ENCODE results near the gene CFAP46. TPM values are rescaled to one million over a fixed set of nuclear protein-coding genes. Genes with fewer than 3 reads are reported as not detected.

CFAP46 gene
- total RNA-seq, 1 donor from 2014 or later = 1.6 TPM

DNA sequence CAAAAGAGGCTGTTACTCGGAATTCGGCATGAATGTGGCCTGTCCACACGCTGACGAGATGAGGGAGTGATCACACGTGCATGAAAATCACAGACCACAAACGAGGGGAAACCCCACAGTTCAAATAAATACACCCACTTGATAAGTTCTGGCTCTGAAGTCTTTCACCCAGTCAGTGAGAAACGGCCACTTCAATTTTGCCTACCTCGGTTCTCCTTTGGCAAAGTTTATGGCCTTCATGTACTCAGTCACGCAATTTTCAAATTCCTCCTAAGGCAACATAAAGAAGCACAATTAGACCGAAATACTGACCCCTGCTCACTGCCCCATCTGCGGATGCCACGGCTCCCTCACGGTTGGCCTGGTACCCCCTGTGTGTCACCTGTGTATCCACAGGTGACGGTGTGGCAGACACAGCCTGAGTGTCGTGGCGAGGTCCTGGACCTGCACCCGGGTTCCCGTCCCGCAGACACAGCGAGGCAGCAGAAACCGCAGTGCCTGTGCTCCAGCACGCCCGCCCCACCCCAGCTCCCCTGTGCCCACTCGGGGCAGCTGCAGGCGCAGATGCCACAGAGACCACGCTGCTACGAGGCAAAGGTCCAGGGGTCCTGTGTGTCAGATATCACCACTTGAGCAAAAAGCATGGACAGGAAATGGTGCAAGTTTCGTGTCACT, 1.4 kb downstream of the CFAP46 start:
- peaks cover 7% of the 10 kb centered on the region for H3K27me3 Mint-ChIP-seq (ENCODE audit: insufficient read depth, low read depth)
- peak overlapping the region; percentile 87 for H3K4me3 Mint-ChIP-seq
- Histone ChIP-seq H3K4me1 (peaks cover 3% of the 10 kb centered on the region), H3K27me3 (peaks cover 34% of the 10 kb centered on the region), H4K20me1 (ENCODE audit: low read depth) (no peaks in the 10 kb centered on the region), H3K4me2 (no peak overlapping the region), H2AFZ (replicated peaks) (no peak overlapping the region), H3K36me3 (no peaks in the 10 kb centered on the region), H3K4me3 (no peak overlapping the region), H3K79me2 (ENCODE audit: low read depth) (no peaks in the 10 kb centered on the region), H3F3A (ENCODE audit: low read depth) (no peaks in the 10 kb centered on the region), H3K27ac (no peak overlapping the region), H3K9me3 (ENCODE audit: low read depth) (no peaks in the 10 kb centered on the region), H3K9ac (no peak overlapping the region)
- H3K4me1 Mint-ChIP-seq = peaks cover 9% of the 10 kb centered on the region
- H3K36me3 Mint-ChIP-seq = no peaks in the 10 kb centered on the region
- TF ChIP-seq EZH2phosphoT487 (IDR thresholded peaks at IDR 0.05) = no peak
- DNase-seq (ENCODE audit: low spot score) = no peak
- no peak overlapping the region for H3K27ac Mint-ChIP-seq
- H3K9me3 Mint-ChIP-seq = no peaks in the 10 kb centered on the region

GRCh38 chr10:132939957-132940790, 2.2 kb downstream of the CFAP46 start:
- H3K4me1 ChIP-seq = peaks cover 3% of the 10 kb centered on the region
- H3K4me3 ChIP-seq = no peak overlapping the region
- H3K27me3 Mint-ChIP-seq (ENCODE audit: insufficient read depth, low read depth) = peaks cover 7% of the 10 kb centered on the region
- H3K4me1 Mint-ChIP-seq = peaks cover 6% of the 10 kb centered on the region
- no peak overlapping the region for H3K27ac ChIP-seq
- H3K36me3 ChIP-seq = no peaks in the 10 kb centered on the region
- H2AFZ ChIP-seq (replicated peaks) = no peak overlapping the region
- peak overlapping the region; percentile 64 for H3K4me3 Mint-ChIP-seq
- H4K20me1 ChIP-seq (ENCODE audit: low read depth) = no peaks in the 10 kb centered on the region
- H3K9me3 ChIP-seq (ENCODE audit: low read depth) = no peaks in the 10 kb centered on the region
- H3K9ac ChIP-seq = no peak overlapping the region
- no peaks in the 10 kb centered on the region for H3K9me3 Mint-ChIP-seq
- no peak overlapping the region for H3K4me2 ChIP-seq
- H3F3A ChIP-seq (ENCODE audit: low read depth) = no peaks in the 10 kb centered on the region
- H3K27ac Mint-ChIP-seq = no peak overlapping the region
- no peaks in the 10 kb centered on the region for H3K79me2 ChIP-seq (ENCODE audit: low read depth)
- TF ChIP-seq EZH2phosphoT487 (IDR thresholded peaks at IDR 0.05) (no peak), EZH2 (IDR thresholded peaks at IDR 0.05) (peak; percentile 36)
- TF ChIP-seq, protein P1, sequence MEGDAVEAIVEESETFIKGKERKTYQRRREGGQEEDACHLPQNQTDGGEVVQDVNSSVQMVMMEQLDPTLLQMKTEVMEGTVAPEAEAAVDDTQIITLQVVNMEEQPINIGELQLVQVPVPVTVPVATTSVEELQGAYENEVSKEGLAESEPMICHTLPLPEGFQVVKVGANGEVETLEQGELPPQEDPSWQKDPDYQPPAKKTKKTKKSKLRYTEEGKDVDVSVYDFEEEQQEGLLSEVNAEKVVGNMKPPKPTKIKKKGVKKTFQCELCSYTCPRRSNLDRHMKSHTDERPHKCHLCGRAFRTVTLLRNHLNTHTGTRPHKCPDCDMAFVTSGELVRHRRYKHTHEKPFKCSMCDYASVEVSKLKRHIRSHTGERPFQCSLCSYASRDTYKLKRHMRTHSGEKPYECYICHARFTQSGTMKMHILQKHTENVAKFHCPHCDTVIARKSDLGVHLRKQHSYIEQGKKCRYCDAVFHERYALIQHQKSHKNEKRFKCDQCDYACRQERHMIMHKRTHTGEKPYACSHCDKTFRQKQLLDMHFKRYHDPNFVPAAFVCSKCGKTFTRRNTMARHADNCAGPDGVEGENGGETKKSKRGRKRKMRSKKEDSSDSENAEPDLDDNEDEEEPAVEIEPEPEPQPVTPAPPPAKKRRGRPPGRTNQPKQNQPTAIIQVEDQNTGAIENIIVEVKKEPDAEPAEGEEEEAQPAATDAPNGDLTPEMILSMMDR (IDR thresholded peaks at IDR 0.05) = peak; percentile 89
- peak; percentile 73 for DNase-seq (ENCODE audit: low spot score)
- no peaks in the 10 kb centered on the region for H3K36me3 Mint-ChIP-seq
- peaks cover 34% of the 10 kb centered on the region for H3K27me3 ChIP-seq

- H3K4me1 Mint-ChIP-seq = peaks cover 6% of the 10 kb centered on the region
- DNase-seq (ENCODE audit: low spot score) = no peak
- Histone ChIP-seq H3F3A (ENCODE audit: low read depth) (no peaks in the 10 kb centered on the region), H3K36me3 (no peaks in the 10 kb centered on the region), H3K4me3 (no peak overlapping the region), H2AFZ (replicated peaks) (no peak overlapping the region), H3K79me2 (ENCODE audit: low read depth) (no peaks in the 10 kb centered on the region), H3K27ac (no peak overlapping the region), H3K9me3 (ENCODE audit: low read depth) (no peaks in the 10 kb centered on the region), H3K27me3 (peaks cover 31% of the 10 kb centered on the region), H4K20me1 (ENCODE audit: low read depth) (no peaks in the 10 kb centered on the region), H3K4me2 (no peak overlapping the region), H3K4me1 (peaks cover 3% of the 10 kb centered on the region), H3K9ac (no peak overlapping the region)
- no peak overlapping the region for H3K4me3 Mint-ChIP-seq
- no peaks in the 10 kb centered on the region for H3K9me3 Mint-ChIP-seq
- H3K36me3 Mint-ChIP-seq = no peaks in the 10 kb centered on the region
- no peak overlapping the region for H3K27ac Mint-ChIP-seq
- TF ChIP-seq EZH2 (IDR thresholded peaks at IDR 0.05) = no peak
- TF ChIP-seq EZH2phosphoT487 (IDR thresholded peaks at IDR 0.05) = no peak
- TF ChIP-seq, protein P1 (IDR thresholded peaks at IDR 0.05) = no peak
- H3K27me3 Mint-ChIP-seq (ENCODE audit: insufficient read depth, low read depth) = peaks cover 7% of the 10 kb centered on the region
Measured at GRCh38 chr10:132939378-132939955, 2.9 kb downstream of the CFAP46 start.
